ENCODE measurements around the gene USP6NL. TPM values are rescaled to one million over a fixed set of nuclear protein-coding genes. Genes with fewer than 3 reads are reported as not detected.

USP6NL gene
- total and polyA plus RNA-seq, 2 of the 13 experiments (the other 11 are each of a cell fraction or from before 2014, with no cell fraction given): 10.5 to 22.9 TPM

DNA sequence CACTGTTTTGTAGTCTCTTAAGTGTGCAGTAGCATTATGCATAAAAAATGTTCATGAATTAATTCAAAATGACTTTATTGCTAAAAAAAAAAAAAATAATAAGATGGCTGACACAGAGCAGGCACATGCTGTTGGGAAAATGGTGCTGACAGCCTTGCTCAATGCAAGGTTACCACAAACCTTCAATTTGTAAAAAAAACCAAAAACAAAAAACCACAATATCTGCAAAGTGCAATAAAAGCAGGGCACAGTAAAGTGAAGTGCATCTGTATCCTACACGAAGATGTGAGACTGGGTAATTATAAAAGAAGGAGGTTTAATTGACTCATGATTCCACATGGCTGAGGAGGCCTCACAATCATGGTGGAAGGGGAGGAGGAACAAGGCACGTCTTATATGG, 185.8 kb downstream of the USP6NL start:
- Histone ChIP-seq H3K27me3 (ENCODE audit: control insufficient read depth in 1 of 2, insufficient read depth in 2 of 2, low read length in 2 of 2) (peaks cover 0 to 7% of the 10 kb centered on the region in 2 experiments; a peak in 2 of 5 replicates), H3K4me1 (ENCODE audit: insufficient read depth, low read length) (no peaks in the 10 kb centered on the region), H3K79me2 (ENCODE audit: insufficient read depth, low read length) (no peaks in the 10 kb centered on the region), H3K9ac (ENCODE audit: insufficient read depth, low read depth, low read length) (no peak overlapping the region), H3K4me3 (replicated peaks in 1 of 3; ENCODE audit: insufficient read depth in 1 of 3, low read depth in 2 of 3, low read length in 3 of 3) (no peak overlapping the region), H4K20me1 (ENCODE audit: insufficient read depth, low read length) (no peaks in the 10 kb centered on the region), H3K4me2 (ENCODE audit: low read depth, low read length) (no peak overlapping the region), H3K9me3 (ENCODE audit: low read length) (peaks cover 12% of the 10 kb centered on the region), H3K36me3 (replicated peaks in 1 of 2; ENCODE audit: control insufficient read depth in 1 of 2, insufficient read depth in 2 of 2, low read length in 2 of 2) (no peaks in the 10 kb centered on the region), H2AFZ (ENCODE audit: low read length) (no peak overlapping the region), H3K27ac (ENCODE audit: extremely low read length, insufficient read depth, low read length) (no peak overlapping the region)
- ATAC-seq (no peak), DNase-seq (ENCODE audit: low spot score) (no peak), FAIRE-seq (no peak)
- POLR2A ChIA-PET: no interaction called here
- CTCF ChIA-PET (ENCODE audit: low intra/inter-chr PET ratio, low total read pairs): no interaction called here
- TF ChIP-seq MEF2D (CRISPR knock-in tag; IDR thresholded peaks at IDR 0.05) (no peak), TEF (CRISPR knock-in tag; IDR thresholded peaks at IDR 0.05) (no peak), TMF1 (CRISPR knock-in tag; IDR thresholded peaks at IDR 0.05; ENCODE audit: low read depth) (no peak), ZNF660 (CRISPR knock-in tag; IDR thresholded peaks at IDR 0.05; ENCODE audit: borderline replicate concordance, low read depth) (no peak), YY1 (IDR thresholded peaks at IDR 0.05; ENCODE audit: insufficient read depth, insufficient replicate concordance, low read depth, low read length) (no peak), ZNF589 (CRISPR knock-in tag; conservative IDR thresholded peaks at IDR 0.05) (no peak), BATF2 (CRISPR knock-in tag; IDR thresholded peaks at IDR 0.05) (no peak), ATF2 (CRISPR knock-in tag; IDR thresholded peaks at IDR 0.05) (no peak)
- TF ChIP-seq, protein P1, sequence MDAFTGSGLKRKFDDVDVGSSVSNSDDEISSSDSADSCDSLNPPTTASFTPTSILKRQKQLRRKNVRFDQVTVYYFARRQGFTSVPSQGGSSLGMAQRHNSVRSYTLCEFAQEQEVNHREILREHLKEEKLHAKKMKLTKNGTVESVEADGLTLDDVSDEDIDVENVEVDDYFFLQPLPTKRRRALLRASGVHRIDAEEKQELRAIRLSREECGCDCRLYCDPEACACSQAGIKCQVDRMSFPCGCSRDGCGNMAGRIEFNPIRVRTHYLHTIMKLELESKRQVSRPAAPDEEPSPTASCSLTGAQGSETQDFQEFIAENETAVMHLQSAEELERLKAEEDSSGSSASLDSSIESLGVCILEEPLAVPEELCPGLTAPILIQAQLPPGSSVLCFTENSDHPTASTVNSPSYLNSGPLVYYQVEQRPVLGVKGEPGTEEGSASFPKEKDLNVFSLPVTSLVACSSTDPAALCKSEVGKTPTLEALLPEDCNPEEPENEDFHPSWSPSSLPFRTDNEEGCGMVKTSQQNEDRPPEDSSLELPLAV (CRISPR knock-in tag; conservative IDR thresholded peaks at IDR 0.05; ENCODE audit: low read depth): no peak
- TF ChIP-seq, protein P2, sequence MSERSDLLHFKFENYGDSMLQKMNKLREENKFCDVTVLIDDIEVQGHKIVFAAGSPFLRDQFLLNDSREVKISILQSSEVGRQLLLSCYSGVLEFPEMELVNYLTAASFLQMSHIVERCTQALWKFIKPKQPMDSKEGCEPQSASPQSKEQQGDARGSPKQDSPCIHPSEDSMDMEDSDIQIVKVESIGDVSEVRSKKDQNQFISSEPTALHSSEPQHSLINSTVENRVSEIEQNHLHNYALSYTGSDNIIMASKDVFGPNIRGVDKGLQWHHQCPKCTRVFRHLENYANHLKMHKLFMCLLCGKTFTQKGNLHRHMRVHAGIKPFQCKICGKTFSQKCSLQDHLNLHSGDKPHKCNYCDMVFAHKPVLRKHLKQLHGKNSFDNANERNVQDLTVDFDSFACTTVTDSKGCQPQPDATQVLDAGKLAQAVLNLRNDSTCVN (CRISPR knock-in tag; IDR thresholded peaks at IDR 0.05; ENCODE audit: borderline replicate concordance): no peak
- TF ChIP-seq, protein P3, sequence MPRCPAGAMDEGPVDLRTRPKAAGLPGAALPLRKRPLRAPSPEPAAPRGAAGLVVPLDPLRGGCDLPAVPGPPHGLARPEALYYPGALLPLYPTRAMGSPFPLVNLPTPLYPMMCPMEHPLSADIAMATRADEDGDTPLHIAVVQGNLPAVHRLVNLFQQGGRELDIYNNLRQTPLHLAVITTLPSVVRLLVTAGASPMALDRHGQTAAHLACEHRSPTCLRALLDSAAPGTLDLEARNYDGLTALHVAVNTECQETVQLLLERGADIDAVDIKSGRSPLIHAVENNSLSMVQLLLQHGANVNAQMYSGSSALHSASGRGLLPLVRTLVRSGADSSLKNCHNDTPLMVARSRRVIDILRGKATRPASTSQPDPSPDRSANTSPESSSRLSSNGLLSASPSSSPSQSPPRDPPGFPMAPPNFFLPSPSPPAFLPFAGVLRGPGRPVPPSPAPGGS (CRISPR knock-in tag; IDR thresholded peaks at IDR 0.05): no peak
- in situ Hi-C loops (cut with HindIII; ENCODE audit: extremely low pct_ligation_motif_present, low pct_unique_long_range_greater_than_20kb) (no loop called here), intact Hi-C loops (cut with micrococcal nuclease; ENCODE audit: unreplicated experiment) (no loop called here)
- 25% methylated on average over 2 of the region's 2 CpGs for WGBS (ENCODE audit: low lambda C conversion rate)
- no TSS peak for BruUV-seq (replicated peaks)

Measured in HepG2 (cell line).